Lung (tissue), 12 donors: ENCODE measurements around the gene ZYX. TPM values are rescaled to one million over a fixed set of nuclear protein-coding genes. Genes with fewer than 3 reads are reported as not detected.
"Not testable (repeated sequence)": the region's sequence is repeated elsewhere in the genome, so short reads cannot be mapped to it uniquely, and the experiment has no call there.

ENCODE experiments used
- ATAC-seq: fragments of 200-7000 bp; cut with Tn5 transposase; one replicate; pipeline ENCODE4 v1.9.1; 2020; ENCODE audit warnings: moderate number of reproducible peaks; ENCODE audit not compliant: insufficient read depth, low FRiP score
- DNase-seq, 3 donors: peaks; one replicate each; pipeline ENCODE4 v3.0.0-alpha.2; 2013 to 2017
- H3K27ac ChIP-seq, 2 donors: one replicate each; pipeline ENCODE4 v1.5.1; 2013; ENCODE audit warnings: mild to moderate bottlenecking in 2 of 2, moderate library complexity in 2 of 2, control low read depth in 1 of 2, inconsistent platforms in 1 of 2, low read depth in 1 of 2, low read length in 1 of 2
- H3K27me3 ChIP-seq, 3 donors: one replicate each; pipeline ENCODE4 v1.5.1; 2013; ENCODE audit warnings: low read length in 2 of 3; ENCODE audit not compliant: control insufficient read depth in 3 of 3, insufficient read depth in 3 of 3
- H3K36me3 ChIP-seq, 4 donors: one replicate each; pipeline ENCODE4 v1.5.1; 2013; ENCODE audit warnings: low read length in 4 of 4, mild to moderate bottlenecking in 1 of 4, moderate library complexity in 1 of 4; ENCODE audit not compliant: control insufficient read depth in 4 of 4, insufficient read depth in 4 of 4
- H3K4me1 ChIP-seq, 5 donors: one replicate each; pipeline ENCODE4 v1.5.1; 2013; ENCODE audit warnings: low read length in 5 of 5, mild to moderate bottlenecking in 2 of 5, moderate library complexity in 1 of 5; ENCODE audit not compliant: control insufficient read depth in 5 of 5, insufficient read depth in 5 of 5
- H3K4me3 ChIP-seq: one replicate; pipeline ENCODE4 v1.5.1; 2013; ENCODE audit warnings: mild to moderate bottlenecking, control low read depth, moderate library complexity
- H3K9ac ChIP-seq, 2 donors: one replicate each; pipeline ENCODE4 v1.5.1; 2013; ENCODE audit warnings: low read length in 2 of 2, control low read depth in 1 of 2; ENCODE audit not compliant: insufficient read depth in 1 of 2
- H3K9me3 ChIP-seq, 4 donors: one replicate each; pipeline ENCODE4 v1.5.1; 2013; ENCODE audit warnings: low read length in 3 of 4, mild to moderate bottlenecking in 1 of 4, moderate library complexity in 1 of 4; ENCODE audit not compliant: control insufficient read depth in 4 of 4, insufficient read depth in 3 of 4
- WGBS, 2 donors: extraction: QIAGEN DNeasy Blood & Tissue Kit; methylation state at CpG; one replicate each; pipeline ENCODE4 v1.1.7; 2013; 5-methylcytosine and 5-hydroxymethylcytosine counted together
- polyA plus RNA-seq, 2 donors: library from polyadenylated mRNA; stranded (reverse); fragments of 200-250 nt; gene quantifications; one replicate each; pipeline ENCODE4 v1.2.1, GENCODE V29; 2013
- total RNA-seq, 2 donors: library from RNA; depleted of rRNA in 1 of 2; stranded (reverse); fragments of >200 nt in 1 of 2; gene quantifications; one replicate each; pipeline ENCODE4 v1.2.1, GENCODE V29; 2014 to 2021
- TF ChIP-seq, protein P1 (sequence below): IDR thresholded peaks from 2 replicates; pipeline ENCODE4 v1.5.1; 2012; ENCODE audit warnings: mild to moderate bottlenecking; ENCODE audit errors: control extremely low read depth, extremely low read depth
- donor health status: control.
- donor health status: control.
- donor health status: Bipolar disorder and iron deficiency.
- donor health status: healthy.
- donor health status: DM: yes; HTN: yes; CAD: no.

ZYX gene
- total and polyA plus RNA-seq, 4 donors: 98.9 to 310 (median 183) TPM

DNA sequence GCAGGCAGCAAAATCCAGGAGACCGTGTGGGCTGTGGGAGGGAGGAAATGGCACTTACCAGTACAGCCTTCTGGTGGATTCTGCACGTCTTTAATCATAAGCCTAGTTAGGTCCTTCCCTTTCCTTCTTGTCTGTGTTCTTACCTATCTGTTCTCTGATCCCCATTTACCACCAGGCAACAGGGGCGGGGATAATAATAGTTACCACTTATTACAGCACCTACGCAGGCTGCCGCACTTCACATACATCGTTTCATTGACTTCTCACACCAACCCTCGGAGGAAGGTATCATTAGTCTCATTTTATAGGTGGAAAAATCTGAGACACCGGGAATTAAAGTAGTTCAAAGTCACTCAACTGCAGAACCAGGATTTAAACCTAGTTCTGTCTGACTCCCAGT lies 32.0 kb downstream of the ZYX start:
- TF ChIP-seq, protein P1, sequence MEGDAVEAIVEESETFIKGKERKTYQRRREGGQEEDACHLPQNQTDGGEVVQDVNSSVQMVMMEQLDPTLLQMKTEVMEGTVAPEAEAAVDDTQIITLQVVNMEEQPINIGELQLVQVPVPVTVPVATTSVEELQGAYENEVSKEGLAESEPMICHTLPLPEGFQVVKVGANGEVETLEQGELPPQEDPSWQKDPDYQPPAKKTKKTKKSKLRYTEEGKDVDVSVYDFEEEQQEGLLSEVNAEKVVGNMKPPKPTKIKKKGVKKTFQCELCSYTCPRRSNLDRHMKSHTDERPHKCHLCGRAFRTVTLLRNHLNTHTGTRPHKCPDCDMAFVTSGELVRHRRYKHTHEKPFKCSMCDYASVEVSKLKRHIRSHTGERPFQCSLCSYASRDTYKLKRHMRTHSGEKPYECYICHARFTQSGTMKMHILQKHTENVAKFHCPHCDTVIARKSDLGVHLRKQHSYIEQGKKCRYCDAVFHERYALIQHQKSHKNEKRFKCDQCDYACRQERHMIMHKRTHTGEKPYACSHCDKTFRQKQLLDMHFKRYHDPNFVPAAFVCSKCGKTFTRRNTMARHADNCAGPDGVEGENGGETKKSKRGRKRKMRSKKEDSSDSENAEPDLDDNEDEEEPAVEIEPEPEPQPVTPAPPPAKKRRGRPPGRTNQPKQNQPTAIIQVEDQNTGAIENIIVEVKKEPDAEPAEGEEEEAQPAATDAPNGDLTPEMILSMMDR: no peak

DNA sequence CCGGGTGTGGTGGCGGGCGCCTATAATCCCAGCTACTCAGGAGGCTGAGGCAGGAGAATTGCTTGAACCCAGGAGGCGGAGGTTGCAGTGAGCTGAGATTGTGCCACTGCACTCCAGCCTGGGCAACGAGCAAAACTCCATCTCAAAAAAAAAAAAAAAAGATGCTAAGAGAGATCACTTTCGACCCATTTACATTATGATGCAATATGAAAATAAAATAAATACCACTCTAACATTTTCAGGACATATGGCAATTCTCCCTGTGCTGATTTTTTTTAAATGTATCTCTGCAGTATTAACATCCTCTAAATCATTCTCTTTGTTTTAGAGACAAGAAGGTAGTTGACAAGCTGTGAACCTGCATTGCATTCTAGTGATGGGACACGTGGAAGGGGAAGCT lies 34.1 kb downstream of the ZYX start:
- not testable (repeated sequence) for DNase-seq, H3K9ac ChIP-seq, H3K27me3 ChIP-seq, H3K9me3 ChIP-seq, H3K27ac ChIP-seq, H3K4me3 ChIP-seq, H3K36me3 ChIP-seq, ATAC-seq
- WGBS, 2 donors: 71 to 74% methylated on average over 7 of the region's 7 CpGs
- H3K4me1 ChIP-seq: peaks cover 0 to 30% (median 6%) of the 10 kb centered on the region in 5 donors

More for the DNA sequence above, 32.0 kb downstream of the ZYX start:
- 76 to 77% methylated on average over 8 of the region's 8 CpGs for WGBS, 2 donors
- Histone ChIP-seq H3K27me3 (no peaks in the 10 kb centered on the region), H3K4me3 (no peak overlapping the region), H3K27ac (no peak overlapping the region), H3K36me3 (no peaks in the 10 kb centered on the region), H3K9me3 (no peaks in the 10 kb centered on the region), H3K9ac (no peak overlapping the region), H3K4me1 (peaks cover 0 to 42% (median 14%) of the 10 kb centered on the region in 5 donors)
- ATAC-seq (no peak), DNase-seq (no peak)

GRCh38 chr7:143415742-143416397 lies 34.7 kb downstream of the ZYX start:
- 72 to 87% methylated on average over 8 of the region's 8 CpGs for WGBS, 2 donors
- Histone ChIP-seq H3K4me1 (peaks cover 0 to 24% (median 3%) of the 10 kb centered on the region in 5 donors), H3K27me3 (peaks cover 0 to 3% (median 0%) of the 10 kb centered on the region in 3 donors), H3K9ac (no peak overlapping the region), H3K4me3 (no peak overlapping the region), H3K36me3 (no peaks in the 10 kb centered on the region), H3K9me3 (no peaks in the 10 kb centered on the region), H3K27ac (no peak overlapping the region)
- TF ChIP-seq, protein P1: no peak
- peak; percentile 48 for ATAC-seq
- no peak for DNase-seq

- H3K9me3 ChIP-seq: no peaks in the 10 kb centered on the region
- WGBS, 2 donors: 8 to 13% methylated on average over 3 of the region's 3 CpGs
- peak; percentile 17 to 78 (median 75) for DNase-seq
- no peak overlapping the region for H3K27ac ChIP-seq
- peaks cover 0 to 18% (median 0%) of the 10 kb centered on the region in 5 donors for H3K4me1 ChIP-seq
- TF ChIP-seq, protein P1: peak; percentile 56
- H3K36me3 ChIP-seq: no peaks in the 10 kb centered on the region
- peaks cover 0 to 3% (median 0%) of the 10 kb centered on the region in 3 donors for H3K27me3 ChIP-seq
- no peak overlapping the region for H3K9ac ChIP-seq
- H3K4me3 ChIP-seq: no peak overlapping the region
- peak; percentile 60 for ATAC-seq
These were observed 35.5 kb downstream of the ZYX start for GRCh38 chr7:143416565-143417149.
